Measurements from ENCODE around the gene GNG14. TPM values are rescaled to one million over a fixed set of nuclear protein-coding genes. Genes with fewer than 3 reads are reported as not detected.
"Not testable (repeated sequence)": the region's sequence is repeated elsewhere in the genome, so short reads cannot be mapped to it uniquely, and the experiment has no call there.

GNG14 gene
- total RNA-seq, 4 donors from 2014 or later = not detected

DNA sequence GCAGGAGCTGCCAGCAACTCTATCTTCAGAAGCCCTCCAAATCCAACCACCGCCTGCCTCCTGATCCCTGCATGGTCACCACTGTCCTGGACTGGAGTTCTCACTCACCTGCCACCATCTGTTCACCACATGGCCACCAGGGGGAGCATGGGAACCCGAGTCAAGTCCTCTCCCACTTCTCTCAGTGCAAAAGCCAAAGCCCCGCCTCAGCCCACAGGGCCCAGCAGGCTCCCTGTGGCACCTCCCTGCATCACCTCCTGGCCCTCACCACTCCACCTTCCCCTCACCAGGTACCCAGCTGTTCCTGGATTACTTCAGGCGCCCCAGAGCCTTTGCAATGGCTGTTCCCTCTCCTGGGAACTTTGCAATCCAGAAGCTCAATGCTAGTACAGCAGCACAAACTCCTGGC is 11.4 kb upstream of the GNG14 start:
- peaks cover 13 to 33% (median 25%) of the 10 kb centered on the region in 4 donors for H3K4me1 ChIP-seq
- DNase-seq (ENCODE audit: extremely low spot score) = peak; percentile 93
- peaks cover 59 to 87% (median 79%) of the 10 kb centered on the region in 4 donors for H3K36me3 ChIP-seq
- no peaks in the 10 kb centered on the region for H3K9me3 ChIP-seq
- 23% methylated on average over 4 of the region's 4 CpGs for WGBS
- intact Hi-C loops (cut with DNase I) = no loop called here
- no peak for TF ChIP-seq POLR2AphosphoS5 (IDR thresholded peaks at IDR 0.05)
- no peak for TF ChIP-seq EP300 (IDR thresholded peaks at IDR 0.05)
- TF ChIP-seq POLR2A (IDR thresholded peaks at IDR 0.05; ENCODE audit: low read depth) = no peak
- TF ChIP-seq, protein P1, sequence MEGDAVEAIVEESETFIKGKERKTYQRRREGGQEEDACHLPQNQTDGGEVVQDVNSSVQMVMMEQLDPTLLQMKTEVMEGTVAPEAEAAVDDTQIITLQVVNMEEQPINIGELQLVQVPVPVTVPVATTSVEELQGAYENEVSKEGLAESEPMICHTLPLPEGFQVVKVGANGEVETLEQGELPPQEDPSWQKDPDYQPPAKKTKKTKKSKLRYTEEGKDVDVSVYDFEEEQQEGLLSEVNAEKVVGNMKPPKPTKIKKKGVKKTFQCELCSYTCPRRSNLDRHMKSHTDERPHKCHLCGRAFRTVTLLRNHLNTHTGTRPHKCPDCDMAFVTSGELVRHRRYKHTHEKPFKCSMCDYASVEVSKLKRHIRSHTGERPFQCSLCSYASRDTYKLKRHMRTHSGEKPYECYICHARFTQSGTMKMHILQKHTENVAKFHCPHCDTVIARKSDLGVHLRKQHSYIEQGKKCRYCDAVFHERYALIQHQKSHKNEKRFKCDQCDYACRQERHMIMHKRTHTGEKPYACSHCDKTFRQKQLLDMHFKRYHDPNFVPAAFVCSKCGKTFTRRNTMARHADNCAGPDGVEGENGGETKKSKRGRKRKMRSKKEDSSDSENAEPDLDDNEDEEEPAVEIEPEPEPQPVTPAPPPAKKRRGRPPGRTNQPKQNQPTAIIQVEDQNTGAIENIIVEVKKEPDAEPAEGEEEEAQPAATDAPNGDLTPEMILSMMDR (IDR thresholded peaks at IDR 0.05) = peak; percentile 71 to 86 (median 73)
- H3K27ac ChIP-seq (replicated peaks in 1 of 4) = peak overlapping the region in 1 of 4 donors; percentile 4
- H3K27me3 ChIP-seq = no peaks in the 10 kb centered on the region
- H3K4me3 ChIP-seq = no peak overlapping the region

DNA sequence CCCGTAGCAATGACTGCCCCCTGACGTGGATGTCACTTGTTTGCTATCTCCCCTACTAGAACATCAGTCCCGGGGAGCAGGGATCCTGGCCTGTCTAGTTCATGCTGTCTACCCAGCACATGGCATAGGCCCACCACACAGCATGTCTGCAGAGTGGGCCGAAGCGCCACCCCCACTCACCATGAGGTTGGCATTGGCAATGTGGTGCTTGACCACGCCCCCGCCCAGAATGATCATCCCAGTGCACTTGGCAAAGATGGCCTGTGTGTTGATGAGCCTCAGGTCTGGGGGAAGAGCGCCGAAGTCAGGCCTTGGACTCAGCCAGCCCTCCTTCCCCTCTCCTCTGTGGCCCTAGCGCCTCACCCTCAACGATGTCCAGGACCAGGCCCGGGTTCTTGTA is 10.9 kb upstream of the GNG14 start:
- Histone ChIP-seq H3K27ac (replicated peaks in 1 of 4) (no peak overlapping the region), H3K36me3 (peaks cover 59 to 83% (median 79%) of the 10 kb centered on the region in 4 donors), H3K9me3 (no peaks in the 10 kb centered on the region), H3K27me3 (no peaks in the 10 kb centered on the region), H3K4me3 (no peak overlapping the region), H3K4me1 (peaks cover 13 to 29% (median 23%) of the 10 kb centered on the region in 4 donors)
- no peak for DNase-seq (ENCODE audit: extremely low spot score)
- WGBS = 84% methylated on average over 12 of the region's 12 CpGs
- intact Hi-C loops (cut with DNase I) = no loop called here
- TF ChIP-seq POLR2A (IDR thresholded peaks at IDR 0.05; ENCODE audit: low read depth) (no peak), POLR2AphosphoS5 (IDR thresholded peaks at IDR 0.05) (no peak), EP300 (IDR thresholded peaks at IDR 0.05) (no peak)
- TF ChIP-seq, protein P1 (IDR thresholded peaks at IDR 0.05) = no peak

DNA sequence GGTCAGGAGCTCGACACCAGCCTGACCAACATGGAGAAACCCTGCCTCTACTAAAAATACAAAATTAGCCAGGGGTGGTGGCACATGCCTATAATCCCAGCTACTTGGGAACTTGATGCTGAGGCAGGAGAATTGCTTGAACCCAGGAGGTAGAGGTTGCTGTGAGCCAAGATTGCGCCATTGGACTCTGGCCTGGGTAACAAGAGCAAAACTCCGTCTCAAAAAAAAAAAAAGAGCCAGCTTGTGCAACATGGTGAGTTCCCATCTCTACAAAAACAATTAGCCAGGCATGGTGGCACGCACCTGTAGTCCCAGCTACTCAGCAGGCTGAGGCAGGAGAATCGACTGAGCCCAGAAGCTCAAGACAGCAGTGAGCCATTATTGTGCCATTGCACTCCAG is 9.8 kb upstream of the GNG14 start:
- H3K4me3 ChIP-seq; intact Hi-C loops (cut with DNase I); H3K9me3 ChIP-seq; DNase-seq (ENCODE audit: extremely low spot score); H3K27me3 ChIP-seq; H3K27ac ChIP-seq (replicated peaks in 1 of 4): not testable (repeated sequence)
- Histone ChIP-seq H3K36me3 (peaks cover 53 to 73% (median 72%) of the 10 kb centered on the region in 4 donors), H3K4me1 (peaks cover 16 to 33% (median 29%) of the 10 kb centered on the region in 4 donors)
- 83% methylated on average over 4 of the region's 5 CpGs for WGBS

DNA sequence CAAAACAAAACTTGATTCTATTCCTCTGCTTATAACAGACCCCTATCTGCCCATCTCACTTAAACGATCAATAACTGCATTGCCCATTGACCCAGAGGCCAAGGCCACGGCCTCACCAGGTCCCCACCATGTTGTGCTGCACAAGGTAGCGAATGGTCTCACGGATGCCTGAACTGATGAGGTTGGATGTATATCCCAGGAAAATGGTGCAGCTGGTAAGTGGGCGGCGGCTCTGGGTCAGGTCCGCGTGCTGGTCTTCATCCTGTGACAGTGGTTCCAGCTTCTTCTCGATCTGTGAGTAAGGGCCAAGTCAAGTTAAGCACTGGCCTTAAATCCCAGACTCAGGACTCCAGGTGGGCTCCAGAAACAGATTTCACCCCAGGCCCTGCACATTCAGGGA is 7.8 kb upstream of the GNG14 start:
- 77% methylated on average over 6 of the region's 9 CpGs for WGBS
- intact Hi-C loops (cut with DNase I) = loop anchor here (10.0 kb wide), 1 partner anchor 165 kb away; no protein-coding TSS in a partner anchor
- peaks cover 41 to 53% (median 52%) of the 10 kb centered on the region in 4 donors for H3K36me3 ChIP-seq

More for the DNA sequence above, 7.8 kb upstream of the GNG14 start:
- TF ChIP-seq EP300 (IDR thresholded peaks at IDR 0.05) (no peak), POLR2AphosphoS5 (IDR thresholded peaks at IDR 0.05) (no peak), POLR2A (IDR thresholded peaks at IDR 0.05; ENCODE audit: low read depth) (no peak)
- TF ChIP-seq, protein P1 (IDR thresholded peaks at IDR 0.05) = no peak
- Histone ChIP-seq H3K4me3 (no peak overlapping the region), H3K9me3 (no peaks in the 10 kb centered on the region), H3K27ac (replicated peaks in 1 of 4) (no peak overlapping the region), H3K4me1 (peaks cover 16 to 33% (median 29%) of the 10 kb centered on the region in 4 donors), H3K27me3 (no peaks in the 10 kb centered on the region)
- DNase-seq (ENCODE audit: extremely low spot score) = no peak

Measured in esophagus muscularis mucosa (tissue), 4 donors.